CD8-positive, alpha-beta memory T cell (primary cell): ENCODE data around the gene ST8SIA5. TPM values are rescaled to one million over a fixed set of nuclear protein-coding genes. Genes with fewer than 3 reads are reported as not detected.

ENCODE experiments used
- CTCF ChIA-PET: fragments of 350-600 bp; sonication (Branson Sonifier 250); formaldehyde crosslinking; loops from one replicate; lab custom pipeline; 2021; ENCODE audit warnings: antibody characterized with exemption; lab: Charles Lee
- POLR2A ChIA-PET: fragments of 350-600 bp; sonication (Branson Sonifier 250); formaldehyde crosslinking; loops from one replicate; lab custom pipeline; 2021; ENCODE audit warnings: antibody characterized with exemption; lab: Charles Lee
- DNase-seq, 5 donors: peaks; one replicate each; pipeline versions ENCODE4 v3.0.0 to v3.0.0-alpha.2; 2020 to 2022; ENCODE audit warnings: mixed read lengths in 1 of 5
- H3K27ac ChIP-seq: one replicate; pipeline ENCODE4 v1.7.0; 2013; ENCODE audit warnings: low read depth, mild to moderate bottlenecking, low read length, moderate library complexity
- H3K27me3 ChIP-seq: 2 replicates; pipeline ENCODE4 v1.7.0; 2013; ENCODE audit warnings: low read length, mild to moderate bottlenecking; ENCODE audit not compliant: insufficient read depth, poor library complexity, severe bottlenecking
- H3K36me3 ChIP-seq: 2 replicates; pipeline ENCODE4 v1.7.0; 2013; ENCODE audit warnings: mild to moderate bottlenecking, low read length, moderate library complexity; ENCODE audit not compliant: insufficient read depth
- H3K4me1 ChIP-seq: 2 replicates; pipeline ENCODE4 v1.7.0; 2013; ENCODE audit warnings: mild to moderate bottlenecking, low read length, moderate library complexity; ENCODE audit not compliant: insufficient read depth
- H3K4me3 ChIP-seq: 2 replicates; pipeline ENCODE4 v1.7.0; 2013; ENCODE audit warnings: mild to moderate bottlenecking, low read length
- H3K9me3 ChIP-seq: 2 replicates; pipeline ENCODE4 v1.7.0; 2013; ENCODE audit warnings: mild to moderate bottlenecking, low read length
- H3K27ac Mint-ChIP-seq, 8 donors: one replicate each; pipeline ENCODE4 v1.8.0; 2020 to 2021; ENCODE audit warnings: mixed read lengths in 8 of 8, mild to moderate bottlenecking in 6 of 8, inconsistent platforms in 3 of 8, moderate library complexity in 3 of 8
- H3K27me3 Mint-ChIP-seq, 2 donors: one replicate each; pipeline ENCODE4 v1.8.0; 2020 to 2021; ENCODE audit warnings: mixed read lengths in 2 of 2, mild to moderate bottlenecking in 1 of 2, moderate library complexity in 1 of 2
- H3K36me3 Mint-ChIP-seq, 3 donors: one replicate each; pipeline ENCODE4 v1.8.0; 2020 to 2021; ENCODE audit warnings: mixed read lengths in 3 of 3, inconsistent platforms in 1 of 3, mild to moderate bottlenecking in 1 of 3
- H3K4me1 Mint-ChIP-seq, 3 donors: one replicate each; pipeline ENCODE4 v1.8.0; 2020 to 2021; ENCODE audit warnings: mixed read lengths in 3 of 3, inconsistent platforms in 1 of 3, mild to moderate bottlenecking in 1 of 3
- H3K4me3 Mint-ChIP-seq, 7 donors: one replicate each; pipeline ENCODE4 v1.8.0; 2020 to 2021; ENCODE audit warnings: mixed read lengths in 7 of 7, mild to moderate bottlenecking in 6 of 7, moderate library complexity in 4 of 7, inconsistent platforms in 2 of 7
- H3K9me3 Mint-ChIP-seq, 5 donors: one replicate each; pipeline ENCODE4 v1.8.0; 2020 to 2022; ENCODE audit warnings: mixed read lengths in 5 of 5, mild to moderate bottlenecking in 3 of 5, moderate library complexity in 2 of 5, inconsistent platforms in 1 of 5
- polyA plus RNA-seq: library from polyadenylated mRNA; unstranded; fragments of 300-500 nt; fragmentation: Illumina TruSeq; gene quantifications from one replicate; pipeline ENCODE4 v1.2.3, GENCODE V29; 2021
- total RNA-seq, 2 experiments: library from RNA; stranded (reverse); gene quantifications; one replicate each; pipeline ENCODE4 v1.2.3, GENCODE V29; 2021

ST8SIA5 gene
- total and polyA plus RNA-seq, 3 experiments from 2014 or later: 0.23 TPM; not detected in 2

GRCh38 chr18:46704816-46705215, 52.0 kb downstream of the ST8SIA5 start:
- Histone ChIP-seq H3K27me3 (no peaks in the 10 kb centered on the region), H3K4me1 (no peaks in the 10 kb centered on the region), H3K9me3 (no peaks in the 10 kb centered on the region), H3K4me3 (no peak overlapping the region), H3K36me3 (no peaks in the 10 kb centered on the region), H3K27ac (no peak overlapping the region)
- no peak overlapping the region for H3K4me3 Mint-ChIP-seq
- CTCF ChIA-PET: no interaction called here
- H3K27ac Mint-ChIP-seq: no peak overlapping the region
- no peak for DNase-seq
- POLR2A ChIA-PET: no interaction called here
- H3K27me3 Mint-ChIP-seq: peaks cover 2 to 9% of the 10 kb centered on the region in 2 donors
- H3K4me1 Mint-ChIP-seq: no peaks in the 10 kb centered on the region
- no peaks in the 10 kb centered on the region for H3K9me3 Mint-ChIP-seq
- peaks cover 0 to 2% (median 0%) of the 10 kb centered on the region in 3 donors for H3K36me3 Mint-ChIP-seq

GRCh38 chr18:46704189-46704588, 52.7 kb downstream of the ST8SIA5 start:
- POLR2A ChIA-PET: no interaction called here
- CTCF ChIA-PET: no interaction called here
- H3K27ac ChIP-seq: no peak overlapping the region
- Mint-ChIP-seq H3K27me3 (peaks cover 2 to 5% of the 10 kb centered on the region in 2 donors), H3K27ac (no peak overlapping the region), H3K36me3 (peaks cover 0 to 2% (median 0%) of the 10 kb centered on the region in 3 donors), H3K9me3 (no peaks in the 10 kb centered on the region), H3K4me1 (no peaks in the 10 kb centered on the region), H3K4me3 (no peak overlapping the region)
- no peaks in the 10 kb centered on the region for H3K27me3 ChIP-seq
- no peaks in the 10 kb centered on the region for H3K36me3 ChIP-seq
- no peaks in the 10 kb centered on the region for H3K4me1 ChIP-seq
- DNase-seq: no peak
- H3K9me3 ChIP-seq: no peaks in the 10 kb centered on the region
- no peak overlapping the region for H3K4me3 ChIP-seq

- H3K4me3 ChIP-seq: no peak overlapping the region
- Mint-ChIP-seq H3K4me3 (no peak overlapping the region), H3K27ac (no peak overlapping the region), H3K27me3 (peaks cover 2 to 5% of the 10 kb centered on the region in 2 donors), H3K4me1 (no peaks in the 10 kb centered on the region), H3K36me3 (no peaks in the 10 kb centered on the region), H3K9me3 (peaks cover 0 to 4% (median 0%) of the 10 kb centered on the region in 5 donors)
- H3K27me3 ChIP-seq: no peaks in the 10 kb centered on the region
- no peak for DNase-seq
- POLR2A ChIA-PET: no interaction called here
- CTCF ChIA-PET: no interaction called here
- no peaks in the 10 kb centered on the region for H3K9me3 ChIP-seq
- H3K4me1 ChIP-seq: no peaks in the 10 kb centered on the region
- H3K36me3 ChIP-seq: no peaks in the 10 kb centered on the region
- no peak overlapping the region for H3K27ac ChIP-seq
Observed at GRCh38 chr18:46702471-46702870, 54.4 kb downstream of the ST8SIA5 start.

GRCh38 chr18:46700066-46700824, 56.6 kb downstream of the ST8SIA5 start:
- Mint-ChIP-seq H3K9me3 (peaks cover 0 to 4% (median 0%) of the 10 kb centered on the region in 5 donors), H3K27ac (no peak overlapping the region), H3K27me3 (peaks cover 6 to 9% of the 10 kb centered on the region in 2 donors), H3K4me3 (no peak overlapping the region), H3K36me3 (no peaks in the 10 kb centered on the region), H3K4me1 (no peaks in the 10 kb centered on the region)
- no peaks in the 10 kb centered on the region for H3K27me3 ChIP-seq
- POLR2A ChIA-PET: no interaction called here
- no peak for DNase-seq
- no peaks in the 10 kb centered on the region for H3K9me3 ChIP-seq
- CTCF ChIA-PET: interaction anchor here (0.8 kb wide), 1 partner anchor 9 kb away, joined by 3 read pairs; no protein-coding TSS in a partner anchor
- no peak overlapping the region for H3K4me3 ChIP-seq
- H3K27ac ChIP-seq: no peak overlapping the region
- no peaks in the 10 kb centered on the region for H3K36me3 ChIP-seq
- H3K4me1 ChIP-seq: no peaks in the 10 kb centered on the region

GRCh38 chr18:46696702-46697101, 60.2 kb downstream of the ST8SIA5 start:
- peaks cover 0 to 4% (median 0%) of the 10 kb centered on the region in 5 donors for H3K9me3 Mint-ChIP-seq
- no peaks in the 10 kb centered on the region for H3K4me1 Mint-ChIP-seq
- Histone ChIP-seq H3K27me3 (no peaks in the 10 kb centered on the region), H3K36me3 (no peaks in the 10 kb centered on the region), H3K4me3 (no peak overlapping the region), H3K9me3 (no peaks in the 10 kb centered on the region), H3K4me1 (no peaks in the 10 kb centered on the region), H3K27ac (no peak overlapping the region)
- no peak overlapping the region for H3K4me3 Mint-ChIP-seq
- CTCF ChIA-PET: no interaction called here
- peaks cover 0 to 2% (median 0%) of the 10 kb centered on the region in 3 donors for H3K36me3 Mint-ChIP-seq
- H3K27ac Mint-ChIP-seq: no peak overlapping the region
- POLR2A ChIA-PET: no interaction called here
- no peak for DNase-seq
- H3K27me3 Mint-ChIP-seq: peaks cover 11 to 14% of the 10 kb centered on the region in 2 donors

GRCh38 chr18:46696268-46696667, 60.6 kb downstream of the ST8SIA5 start:
- H3K4me3 ChIP-seq: no peak overlapping the region
- CTCF ChIA-PET: no interaction called here
- no peaks in the 10 kb centered on the region for H3K9me3 ChIP-seq

GRCh38 chr18:46693996-46694395, 62.9 kb downstream of the ST8SIA5 start:
- Mint-ChIP-seq H3K9me3 (peaks cover 0 to 4% (median 0%) of the 10 kb centered on the region in 5 donors), H3K27ac (no peak overlapping the region), H3K36me3 (peaks cover 0 to 2% (median 0%) of the 10 kb centered on the region in 3 donors), H3K27me3 (peaks cover 11 to 14% of the 10 kb centered on the region in 2 donors), H3K4me1 (no peaks in the 10 kb centered on the region), H3K4me3 (no peak overlapping the region)
- H3K36me3 ChIP-seq: no peaks in the 10 kb centered on the region
- H3K27me3 ChIP-seq: no peaks in the 10 kb centered on the region
- H3K9me3 ChIP-seq: no peaks in the 10 kb centered on the region
- CTCF ChIA-PET: no interaction called here
- DNase-seq: no peak
- no peak overlapping the region for H3K4me3 ChIP-seq
- no peaks in the 10 kb centered on the region for H3K4me1 ChIP-seq
- H3K27ac ChIP-seq: no peak overlapping the region
- POLR2A ChIA-PET: no interaction called here

More at GRCh38 chr18:46696268-46696667, 60.6 kb downstream of the ST8SIA5 start:
- no peak overlapping the region for H3K27ac Mint-ChIP-seq
- Histone ChIP-seq H3K36me3 (no peaks in the 10 kb centered on the region), H3K27me3 (no peaks in the 10 kb centered on the region), H3K4me1 (no peaks in the 10 kb centered on the region), H3K27ac (no peak overlapping the region)
- H3K36me3 Mint-ChIP-seq: peaks cover 0 to 2% (median 0%) of the 10 kb centered on the region in 3 donors
- no peak for DNase-seq
- peaks cover 0 to 4% (median 0%) of the 10 kb centered on the region in 5 donors for H3K9me3 Mint-ChIP-seq
- H3K4me1 Mint-ChIP-seq: no peaks in the 10 kb centered on the region
- peaks cover 11 to 14% of the 10 kb centered on the region in 2 donors for H3K27me3 Mint-ChIP-seq
- no peak overlapping the region for H3K4me3 Mint-ChIP-seq
- POLR2A ChIA-PET: no interaction called here

GRCh38 chr18:46688853-46689525, 67.9 kb downstream of the ST8SIA5 start:
- H3K4me3 Mint-ChIP-seq: no peak overlapping the region

More at GRCh38 chr18:46688853-46689525, 67.9 kb downstream of the ST8SIA5 start:
- CTCF ChIA-PET: interaction anchor here (0.9 to 1.0 kb wide), 2 partner anchors 12 to 31 kb away, joined by 3 to 4 read pairs; no protein-coding TSS in a partner anchor
- H3K9me3 Mint-ChIP-seq: no peaks in the 10 kb centered on the region
- Histone ChIP-seq H3K27ac (no peak overlapping the region), H3K4me3 (no peak overlapping the region), H3K4me1 (no peaks in the 10 kb centered on the region), H3K9me3 (no peaks in the 10 kb centered on the region), H3K36me3 (no peaks in the 10 kb centered on the region), H3K27me3 (no peaks in the 10 kb centered on the region)
- POLR2A ChIA-PET: no interaction called here
- H3K27me3 Mint-ChIP-seq: peaks cover 5 to 6% of the 10 kb centered on the region in 2 donors
- no peak overlapping the region for H3K27ac Mint-ChIP-seq
- H3K4me1 Mint-ChIP-seq: no peaks in the 10 kb centered on the region
- peaks cover 0 to 2% (median 0%) of the 10 kb centered on the region in 3 donors for H3K36me3 Mint-ChIP-seq
- no peak for DNase-seq
